HG03460 (cell line): ENCODE data around the gene HS3ST5.
"Not testable (repeated sequence)": the region's sequence is repeated elsewhere in the genome, so short reads cannot be mapped to it uniquely, and the experiment has no call there.

Experiments used
- ATAC-seq: cut with Tn5 transposase; IDR thresholded peaks from one replicate; pipeline ENCODE4 v1.9.1; 2021; ENCODE audit not compliant: unreplicated experiment

The HS3ST5 gene

DNA sequence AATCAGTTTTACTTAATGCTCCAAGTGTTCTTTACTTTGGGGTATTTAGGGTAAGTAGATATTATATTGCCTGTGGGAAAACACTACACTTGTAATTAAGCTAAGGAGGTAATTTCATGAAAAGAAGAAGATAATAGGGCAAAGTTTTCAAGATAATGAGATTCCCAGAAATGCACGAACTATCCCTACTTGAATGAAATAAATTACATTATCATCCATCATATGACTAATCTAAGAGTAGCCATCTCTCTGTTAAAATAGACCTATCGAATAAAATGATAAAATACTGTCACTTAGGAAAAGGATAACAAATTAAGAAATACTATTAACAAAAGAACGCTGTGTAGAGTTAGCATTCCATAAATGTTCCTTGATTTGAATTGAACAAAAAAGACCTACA is 236.8 kb downstream of the HS3ST5 start:
- ATAC-seq: no peak

DNA sequence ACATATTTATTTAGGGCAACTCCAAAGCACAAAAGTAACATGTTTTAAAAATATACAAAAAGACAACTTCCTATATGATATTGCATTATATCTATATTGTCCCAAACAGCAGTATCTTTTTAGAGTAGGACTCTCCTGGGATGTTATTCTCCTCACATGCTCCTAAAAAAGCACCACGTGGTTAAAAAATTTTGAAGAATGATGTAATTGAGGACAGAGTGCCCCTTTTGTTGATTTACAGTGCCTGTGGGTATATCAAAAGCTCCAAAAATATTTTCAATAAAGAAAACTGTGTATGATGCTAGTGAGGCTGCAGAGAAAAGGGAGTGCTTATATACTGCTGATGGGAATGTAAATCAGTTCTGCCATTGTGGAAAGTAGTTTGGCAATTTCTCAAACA is 241.6 kb downstream of the HS3ST5 start:
- ATAC-seq: no peak

DNA sequence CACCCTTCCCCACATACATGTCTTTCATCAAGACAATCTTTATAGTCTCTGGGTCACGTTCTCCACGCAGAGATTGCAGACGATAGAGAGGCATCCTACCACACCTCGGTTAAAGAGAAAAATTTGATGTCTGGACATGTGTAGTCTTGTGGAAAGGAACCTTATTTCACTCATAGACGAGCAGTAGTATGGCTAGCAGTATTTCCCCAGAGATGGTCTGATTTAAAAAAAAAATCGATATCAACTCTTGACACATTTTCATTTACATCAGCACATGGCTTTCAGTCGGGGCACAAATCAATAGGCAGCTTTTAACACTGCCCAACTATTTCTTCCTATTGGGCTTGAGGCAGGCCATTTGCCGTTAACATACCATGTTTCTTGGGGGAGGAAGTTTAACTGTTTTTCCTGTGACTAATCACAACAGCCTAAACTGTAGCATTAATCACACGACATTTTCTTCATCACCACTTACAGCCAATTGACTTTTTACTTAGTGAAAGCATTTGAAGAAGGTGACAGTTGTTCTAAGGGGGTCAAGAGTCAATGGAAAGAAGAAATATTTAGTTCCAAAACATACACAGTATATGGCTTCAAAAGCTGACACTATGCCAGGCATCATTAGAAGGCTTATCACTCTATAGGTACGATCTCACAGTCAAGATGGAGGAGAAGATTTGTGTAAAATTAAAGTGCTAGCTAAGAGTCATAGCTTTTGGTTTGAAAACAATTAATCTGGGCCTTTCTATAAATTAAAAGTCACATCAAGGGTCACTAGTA is 242.4 kb downstream of the HS3ST5 start:
- no peak for ATAC-seq

DNA sequence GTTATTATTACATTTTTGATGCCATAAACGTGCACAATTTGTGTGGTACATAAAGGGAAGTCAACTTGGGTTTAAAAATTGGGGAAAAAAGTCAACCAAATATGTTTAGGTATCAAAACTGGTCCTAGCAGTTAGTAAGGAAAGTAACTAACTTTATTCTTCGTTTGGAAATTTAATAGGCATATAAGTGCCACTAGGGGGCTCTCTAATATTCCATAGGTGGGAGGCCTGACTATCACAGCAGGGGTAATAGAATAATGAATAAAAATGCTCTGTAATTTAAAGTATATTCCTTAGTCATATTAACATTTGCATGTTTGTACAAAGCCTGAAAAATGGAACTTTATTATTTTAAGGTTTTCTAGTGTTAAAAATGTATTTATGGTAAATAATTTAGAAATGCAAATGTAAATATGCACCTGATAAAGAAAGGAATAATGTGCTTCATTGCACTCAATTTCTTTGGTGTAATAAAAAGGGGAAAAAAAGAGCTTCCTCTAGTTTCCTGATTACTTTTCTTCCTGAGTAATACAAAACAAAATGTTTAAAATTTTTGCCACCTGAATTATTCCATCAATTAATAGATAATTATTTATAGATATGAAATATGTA is 246.2 kb downstream of the HS3ST5 start:
- no peak for ATAC-seq

- ATAC-seq: no peak
Observed at GRCh38 chr6:114092943-114093342, 249.9 kb downstream of the HS3ST5 start.

DNA sequence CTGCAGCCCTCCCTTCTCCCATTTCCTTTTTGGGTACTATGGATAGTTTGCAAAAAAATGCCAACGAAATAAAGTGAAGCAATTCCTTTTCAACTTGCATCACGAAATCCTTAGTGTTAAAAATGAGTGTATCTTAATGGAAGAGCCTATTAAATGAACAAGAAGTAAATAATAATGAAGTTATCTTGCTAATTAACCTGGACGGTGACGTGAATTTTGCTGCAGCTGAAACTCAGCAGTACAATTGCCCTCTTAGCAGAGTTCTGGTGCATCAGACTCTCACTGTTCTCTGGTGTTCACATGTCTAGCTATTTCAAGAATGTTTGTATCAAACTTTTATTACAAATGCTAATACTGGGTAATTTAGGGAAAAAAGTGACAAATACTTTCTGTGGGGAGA is 252.2 kb downstream of the HS3ST5 start:
- no peak for ATAC-seq

DNA sequence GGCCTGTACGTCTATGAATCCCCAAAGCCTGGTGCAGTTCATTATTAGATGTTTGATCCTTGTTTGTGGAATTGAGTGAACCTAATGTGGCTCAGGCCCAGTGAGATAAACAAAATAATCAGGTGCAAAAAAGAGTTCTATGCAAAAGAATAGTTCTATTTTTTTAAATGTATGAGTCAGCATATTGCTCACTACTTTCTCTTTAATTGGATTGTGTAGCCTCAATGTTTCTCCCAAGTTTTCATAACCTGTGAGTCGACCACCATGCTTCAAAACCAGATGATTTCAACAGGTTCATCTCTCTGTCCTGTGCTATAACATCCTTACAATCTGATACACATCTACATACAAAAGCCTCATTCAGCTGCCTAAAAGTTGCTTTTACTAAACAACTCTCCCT is 255.3 kb downstream of the HS3ST5 start:
- ATAC-seq: no peak

DNA sequence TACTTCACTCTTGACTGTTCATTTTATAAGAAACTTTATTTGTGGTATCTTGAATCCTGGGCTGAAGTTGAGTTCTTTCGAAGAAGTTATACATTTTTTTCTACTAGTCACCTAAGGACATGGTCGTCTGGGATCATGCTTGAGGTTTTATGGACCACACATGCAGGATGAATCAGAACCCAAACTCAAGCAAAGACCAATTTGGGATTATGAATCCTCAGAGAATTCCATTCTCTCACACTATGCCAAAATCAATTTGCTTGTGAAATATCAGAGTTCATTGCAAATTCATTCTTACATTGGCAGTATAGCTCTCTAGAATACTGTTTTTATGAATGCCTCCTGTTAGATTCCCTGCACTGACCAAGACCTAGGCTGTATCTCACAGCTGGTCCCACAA is 257.6 kb downstream of the HS3ST5 start:
- ATAC-seq: no peak

DNA sequence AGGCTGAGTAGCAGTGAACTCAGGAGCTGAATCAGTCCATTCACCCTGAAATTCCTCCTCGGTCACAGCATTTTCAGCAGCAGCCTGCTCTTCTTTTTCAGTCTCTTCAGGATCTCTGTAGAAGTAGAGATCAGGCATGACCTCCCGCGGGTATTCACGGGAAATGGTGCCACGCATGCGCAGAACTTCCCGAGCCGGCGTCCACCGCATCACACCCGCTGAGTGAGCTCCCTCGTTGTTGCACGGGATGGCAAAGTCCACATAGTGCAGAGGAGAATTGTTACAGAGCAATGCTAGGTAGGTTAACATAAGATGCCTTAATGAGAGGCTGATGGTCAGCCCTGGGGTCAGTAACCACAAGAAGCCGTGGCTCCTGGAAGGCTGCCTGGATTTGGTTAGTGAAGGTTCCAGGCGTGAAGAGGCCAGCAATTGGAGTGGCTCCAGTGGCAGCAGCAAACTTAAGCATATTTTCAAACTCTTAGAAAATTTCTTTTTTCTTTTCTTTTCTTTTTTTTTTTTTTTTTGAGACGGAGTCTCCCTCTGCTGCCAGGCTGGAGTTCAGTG is 258.4 kb downstream of the HS3ST5 start:
- ATAC-seq: no peak

GRCh38 chr6:114083251-114083650 is 259.6 kb downstream of the HS3ST5 start:
- no peak for ATAC-seq

GRCh38 chr6:114081730-114082129 is 261.1 kb downstream of the HS3ST5 start:
- no peak for ATAC-seq

GRCh38 chr6:114080891-114081510 is 261.8 kb downstream of the HS3ST5 start:
- ATAC-seq: no peak

GRCh38 chr6:114080410-114080809 is 262.4 kb downstream of the HS3ST5 start:
- not testable (repeated sequence) for ATAC-seq

- no peak for ATAC-seq
Observed at GRCh38 chr6:114075777-114076176, 267.0 kb downstream of the HS3ST5 start.

DNA sequence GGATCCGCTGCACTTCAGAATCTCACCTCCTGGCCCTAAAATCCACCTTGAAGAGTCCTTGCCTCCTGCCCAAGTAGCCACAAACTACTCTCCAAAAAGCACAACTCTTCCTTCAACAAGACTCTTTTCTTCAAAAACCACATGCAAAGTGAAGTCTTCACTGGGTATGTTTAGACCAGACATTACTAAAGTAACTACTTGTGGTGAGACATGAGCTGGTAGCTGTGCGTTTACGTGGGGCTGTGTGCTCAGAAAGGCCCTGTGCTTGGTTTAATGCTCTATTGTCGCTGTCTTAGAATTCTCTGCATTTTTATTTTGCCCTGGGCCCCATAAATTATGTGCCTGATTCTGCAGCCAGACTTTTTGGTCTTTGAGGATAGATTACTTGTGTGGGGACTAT is 267.5 kb downstream of the HS3ST5 start:
- ATAC-seq: no peak

DNA sequence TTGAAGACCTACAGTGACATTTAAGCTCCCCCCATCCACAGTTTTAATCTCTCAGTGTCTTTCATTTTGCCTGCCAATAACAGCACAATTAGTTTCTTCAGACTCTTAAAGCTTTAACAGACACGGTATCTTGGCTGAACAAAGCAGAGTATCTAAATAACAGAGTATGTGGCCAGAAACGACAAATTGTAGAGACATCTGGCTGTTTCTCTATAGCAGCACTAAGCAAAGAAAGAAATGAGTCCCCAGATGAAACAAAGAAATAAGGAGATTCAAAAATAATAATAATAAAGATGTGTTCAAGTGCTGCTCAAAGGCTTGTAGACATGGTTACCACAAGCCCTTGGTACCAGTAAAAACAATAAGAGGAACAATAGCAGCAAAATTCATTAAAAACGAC is 274.1 kb downstream of the HS3ST5 start:
- no peak for ATAC-seq

DNA sequence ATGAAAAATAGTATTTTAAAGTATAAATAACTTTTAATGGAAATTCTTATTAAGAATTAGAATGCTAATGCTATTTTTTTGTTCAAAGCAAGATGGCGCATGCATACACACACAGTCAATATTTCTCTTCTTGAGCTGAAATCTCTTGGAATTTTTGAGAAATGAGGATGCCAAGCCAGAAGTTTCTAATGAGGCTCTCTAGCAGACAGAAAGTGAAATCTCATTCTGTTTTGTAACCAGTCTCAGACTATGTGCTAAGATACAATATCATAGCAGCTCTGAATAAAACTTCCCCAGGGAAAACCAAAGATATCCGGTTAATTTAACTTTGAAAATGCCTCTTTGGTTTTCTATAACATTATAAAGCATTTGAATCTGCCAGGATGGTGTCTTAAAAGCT is 274.7 kb downstream of the HS3ST5 start:
- no peak for ATAC-seq

GRCh38 chr6:114064862-114065261 is 278.0 kb downstream of the HS3ST5 start:
- no peak for ATAC-seq

- ATAC-seq: no peak
Observed at GRCh38 chr6:114063956-114064355, 278.9 kb downstream of the HS3ST5 start.

DNA sequence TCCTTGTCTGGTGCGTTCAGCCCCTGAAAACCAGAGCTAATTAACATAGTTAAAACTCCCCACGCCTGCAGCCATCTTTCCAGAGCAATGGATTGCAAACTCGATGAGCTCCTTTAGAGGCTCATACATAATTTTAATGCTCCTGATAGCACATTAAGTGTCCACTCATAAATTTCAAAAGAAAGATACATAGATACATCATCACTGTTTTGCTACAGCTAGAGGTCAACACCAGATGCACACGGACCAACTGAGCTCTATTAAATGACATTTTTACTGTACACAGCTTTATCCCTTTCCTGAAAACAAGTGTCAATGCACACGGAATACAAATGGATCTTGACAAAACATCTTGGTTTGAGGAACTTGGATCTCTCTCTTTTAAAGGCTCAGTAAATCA is 280.6 kb downstream of the HS3ST5 start:
- no peak for ATAC-seq

DNA sequence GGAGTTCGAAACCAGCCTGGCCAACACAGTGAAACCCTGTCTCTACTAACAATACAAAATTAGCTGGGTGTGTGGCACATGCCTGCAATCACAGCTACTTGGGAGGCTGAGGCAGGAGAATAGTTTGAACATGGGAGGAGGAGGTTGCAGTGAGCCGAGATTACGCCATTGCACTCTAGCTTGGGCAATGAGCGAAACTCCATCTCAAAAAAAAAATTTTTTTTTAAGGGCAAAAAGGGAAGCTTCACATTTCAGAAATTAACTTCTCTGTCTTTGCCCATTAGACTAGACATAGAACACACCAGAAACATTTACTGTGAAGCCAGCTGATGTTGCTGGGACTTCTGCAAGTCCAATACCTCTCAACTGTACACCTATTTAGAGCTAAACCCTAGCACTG is 281.1 kb downstream of the HS3ST5 start:
- ATAC-seq: no peak

DNA sequence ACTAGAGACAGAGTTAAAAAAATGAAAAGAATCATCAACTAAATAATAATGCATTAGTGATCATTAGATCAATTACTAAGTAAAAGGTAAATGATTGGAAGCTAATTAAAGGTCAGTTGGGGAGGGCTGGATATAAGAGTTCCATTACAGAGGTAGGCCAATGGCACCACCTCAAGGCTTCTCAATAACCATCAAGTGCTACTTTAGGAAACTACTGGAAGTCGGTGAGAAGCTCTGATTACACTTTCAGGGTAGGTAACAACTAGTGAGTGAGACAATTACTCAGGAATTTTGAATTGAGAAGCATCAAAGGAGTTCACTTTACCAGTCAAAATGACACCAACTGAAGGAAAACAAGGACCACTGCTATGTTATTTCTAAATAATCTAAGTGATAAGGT is 281.7 kb downstream of the HS3ST5 start:
- no peak for ATAC-seq
